GM19438 (cell line): Measurements from ENCODE around the gene CBL.
"Not testable (repeated sequence)": the region's sequence is repeated elsewhere in the genome, so short reads cannot be mapped to it uniquely, and the experiment has no call there.

Experiments used
- ATAC-seq: cut with Tn5 transposase; IDR thresholded peaks from one replicate; pipeline ENCODE4 v1.9.1; 2021; ENCODE audit warnings: low read depth; ENCODE audit not compliant: unreplicated experiment

The CBL gene

DNA sequence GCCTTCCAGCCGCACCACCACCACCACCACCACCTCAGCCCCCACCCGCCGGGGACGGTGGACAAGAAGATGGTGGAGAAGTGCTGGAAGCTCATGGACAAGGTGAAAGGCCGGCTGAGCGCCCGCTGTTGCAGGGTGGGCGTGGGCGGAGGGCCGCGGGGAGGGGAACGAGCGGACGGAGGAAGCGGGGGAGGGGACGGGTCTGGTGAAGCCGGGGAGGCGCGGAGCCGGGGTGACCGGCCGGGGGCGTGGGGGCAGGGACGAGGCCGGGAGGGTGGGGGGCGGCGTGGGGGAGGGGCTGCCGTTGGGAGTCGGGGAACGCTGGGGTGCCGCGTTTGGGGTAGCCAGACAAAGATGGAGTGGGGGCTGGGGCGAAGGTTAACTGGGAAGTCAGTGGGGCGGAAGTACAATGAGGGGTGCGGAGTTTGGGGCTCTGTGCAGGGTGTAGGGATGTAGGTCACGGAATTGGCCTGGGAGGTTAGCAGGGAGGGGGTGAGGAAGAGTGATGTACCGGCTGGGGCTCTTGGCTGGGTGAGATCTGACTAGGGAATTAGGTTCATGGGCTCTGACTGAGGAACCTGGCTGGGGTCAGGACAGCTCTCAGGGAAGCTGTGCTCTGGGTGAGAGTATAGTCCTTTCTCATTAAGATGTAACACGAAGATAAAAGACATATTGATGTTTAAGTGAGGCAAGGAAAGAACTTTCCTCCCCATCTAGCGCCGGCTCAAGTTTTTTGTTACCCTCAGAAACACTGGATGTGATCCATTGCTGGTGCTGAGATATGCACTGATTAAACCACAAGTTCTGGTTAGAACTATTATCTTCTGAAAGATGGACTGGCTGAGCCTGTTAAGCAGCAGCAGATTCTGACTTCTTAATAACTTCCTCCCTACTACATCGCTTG, 624 bp downstream of the CBL start:
- peak; percentile 28 for ATAC-seq

- no peak for ATAC-seq
These were observed 1.3 kb downstream of the CBL start for GRCh38 chr11:119207415-119207960.

DNA sequence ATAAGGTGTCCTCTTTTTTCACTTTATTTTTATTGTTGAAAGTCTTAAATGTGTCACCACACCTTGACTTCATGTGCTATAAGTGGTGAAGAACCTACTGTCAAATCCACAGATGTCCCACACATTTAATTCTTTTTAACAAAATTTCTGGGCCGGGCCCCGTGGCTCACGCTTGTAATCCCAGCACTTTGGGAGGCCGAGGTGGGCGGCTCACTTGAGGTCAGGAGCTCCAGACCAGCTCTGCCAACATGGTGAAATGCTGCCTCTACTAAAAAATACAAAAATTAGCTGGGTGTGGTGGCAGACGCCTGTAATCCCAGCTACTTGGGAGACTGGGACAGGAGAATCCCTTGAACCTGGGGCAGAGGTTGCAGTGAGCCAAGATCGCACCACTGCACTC, 3.0 kb downstream of the CBL start:
- no peak for ATAC-seq

DNA sequence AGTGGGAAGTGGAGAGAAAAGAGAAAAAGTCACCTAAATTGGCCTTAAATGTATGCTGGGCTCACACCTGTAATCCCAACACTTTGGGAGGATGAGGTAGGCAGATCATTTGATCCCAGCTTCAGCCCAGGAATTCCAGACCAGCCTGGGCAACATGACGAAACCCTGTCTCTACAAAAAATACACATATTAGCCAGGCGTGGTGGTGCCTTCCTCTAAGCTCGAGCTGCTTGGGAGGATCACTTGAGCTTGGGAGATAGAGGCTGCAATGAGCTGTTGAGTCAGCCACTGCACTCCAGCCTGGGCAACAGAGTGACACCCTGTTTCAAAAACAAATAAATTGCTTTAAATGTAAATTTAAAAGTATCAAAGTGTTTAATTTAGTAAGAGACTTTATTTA, 3.9 kb downstream of the CBL start:
- no peak for ATAC-seq

- no peak for ATAC-seq
These were observed 12.2 kb downstream of the CBL start for GRCh38 chr11:119218141-119218878.

DNA sequence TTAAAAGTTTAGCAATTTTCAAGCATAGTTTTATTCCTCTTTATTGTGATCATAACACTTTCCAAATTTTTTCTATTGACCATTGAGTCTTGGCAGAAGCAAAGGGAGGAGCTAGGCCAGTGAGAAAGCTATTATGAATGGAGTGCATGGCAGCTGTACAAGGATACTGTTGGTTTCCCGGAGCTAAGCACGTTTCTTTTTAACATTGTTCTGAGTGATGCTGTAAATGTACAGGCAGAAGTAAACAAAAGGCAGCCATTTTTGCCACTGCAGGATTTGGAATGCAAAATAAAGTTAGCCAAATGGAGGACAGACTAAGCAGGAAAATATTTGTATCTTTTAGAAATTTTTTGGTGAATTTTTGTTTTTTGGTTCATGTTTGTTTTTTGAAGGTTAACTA, 16.2 kb downstream of the CBL start:
- no peak for ATAC-seq

- no peak for ATAC-seq
These were observed 16.8 kb downstream of the CBL start for GRCh38 chr11:119222891-119223290.

GRCh38 chr11:119223856-119224255, 17.7 kb downstream of the CBL start:
- no peak for ATAC-seq

GRCh38 chr11:119228535-119229287, 22.6 kb downstream of the CBL start:
- not testable (repeated sequence) for ATAC-seq

DNA sequence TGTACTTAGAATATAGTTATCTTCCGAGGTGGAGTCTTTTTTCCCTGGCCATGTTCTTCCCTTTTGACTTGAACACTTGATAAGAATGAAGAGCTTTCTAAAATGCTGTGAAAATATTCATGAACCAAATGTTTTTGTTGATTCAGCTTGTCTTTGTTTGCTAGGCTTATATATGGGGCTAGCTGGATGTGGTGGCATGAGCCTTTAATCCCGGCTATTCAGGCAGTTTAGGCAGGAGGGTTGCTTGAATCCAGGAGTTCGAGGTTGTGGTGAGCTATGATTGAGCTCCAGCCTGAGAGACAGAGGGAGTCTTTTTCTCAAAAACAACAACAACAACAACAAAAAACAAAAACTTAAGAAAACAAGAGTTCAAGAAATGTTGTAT, 23.1 kb downstream of the CBL start:
- ATAC-seq, result no peak

DNA sequence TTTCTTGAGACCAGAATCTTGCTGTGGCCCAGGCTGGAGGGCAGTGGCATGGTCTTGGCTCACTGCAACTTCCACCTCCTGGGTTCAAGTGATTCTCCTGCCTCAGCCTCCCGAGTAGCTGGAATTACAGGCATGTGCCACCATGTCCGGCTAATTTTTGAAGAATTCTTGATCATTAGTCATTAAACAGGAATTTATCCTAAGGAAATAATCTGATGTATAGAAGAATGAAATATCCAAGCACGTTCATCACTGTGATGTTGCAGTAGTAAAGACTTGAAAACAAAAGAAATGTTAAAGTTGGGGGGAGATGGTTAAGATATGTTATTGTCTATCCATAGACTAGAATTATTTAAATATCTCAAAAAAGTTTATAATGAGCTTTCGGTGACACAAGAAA, 23.6 kb downstream of the CBL start:
- ATAC-seq, result no peak

DNA sequence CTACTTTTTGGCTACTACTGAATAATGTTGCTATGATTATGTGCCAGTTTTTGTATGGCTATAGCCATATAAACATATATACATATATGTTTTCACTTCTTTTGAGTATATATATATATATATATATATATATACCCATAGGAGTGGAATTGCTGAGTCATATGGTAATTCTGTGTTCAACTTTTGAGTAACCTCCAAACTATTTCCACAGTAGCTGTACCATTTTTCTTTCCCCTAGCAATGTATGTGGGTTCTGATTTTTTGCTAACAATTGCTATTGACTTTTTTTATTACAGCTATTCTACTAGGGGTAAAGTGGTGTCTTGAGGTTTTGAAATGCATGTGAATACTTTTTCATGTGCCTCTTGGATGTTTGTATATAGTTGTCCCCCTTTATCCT, 30.4 kb downstream of the CBL start:
- no peak for ATAC-seq

- ATAC-seq, result no peak
These were observed 30.8 kb downstream of the CBL start for GRCh38 chr11:119236891-119237290.

DNA sequence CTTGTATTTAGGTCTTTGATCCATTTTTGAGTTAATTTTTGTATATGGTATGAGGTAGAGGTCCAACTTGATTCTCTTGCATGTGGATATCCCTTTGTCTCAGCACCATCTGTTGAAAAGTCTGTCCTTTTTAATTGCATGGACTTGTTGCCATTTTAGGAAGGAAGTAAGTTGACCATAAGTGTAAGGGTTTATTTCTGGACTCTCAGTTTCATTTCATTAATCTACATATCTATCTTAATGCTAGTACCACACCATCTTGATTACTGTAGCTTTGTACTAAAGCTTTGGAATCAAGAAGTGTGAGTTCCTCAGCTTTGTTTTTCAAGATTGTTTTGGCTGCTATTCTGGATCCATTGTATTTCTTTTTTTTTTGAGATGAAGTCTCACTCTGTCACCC, 31.4 kb downstream of the CBL start:
- no peak for ATAC-seq

DNA sequence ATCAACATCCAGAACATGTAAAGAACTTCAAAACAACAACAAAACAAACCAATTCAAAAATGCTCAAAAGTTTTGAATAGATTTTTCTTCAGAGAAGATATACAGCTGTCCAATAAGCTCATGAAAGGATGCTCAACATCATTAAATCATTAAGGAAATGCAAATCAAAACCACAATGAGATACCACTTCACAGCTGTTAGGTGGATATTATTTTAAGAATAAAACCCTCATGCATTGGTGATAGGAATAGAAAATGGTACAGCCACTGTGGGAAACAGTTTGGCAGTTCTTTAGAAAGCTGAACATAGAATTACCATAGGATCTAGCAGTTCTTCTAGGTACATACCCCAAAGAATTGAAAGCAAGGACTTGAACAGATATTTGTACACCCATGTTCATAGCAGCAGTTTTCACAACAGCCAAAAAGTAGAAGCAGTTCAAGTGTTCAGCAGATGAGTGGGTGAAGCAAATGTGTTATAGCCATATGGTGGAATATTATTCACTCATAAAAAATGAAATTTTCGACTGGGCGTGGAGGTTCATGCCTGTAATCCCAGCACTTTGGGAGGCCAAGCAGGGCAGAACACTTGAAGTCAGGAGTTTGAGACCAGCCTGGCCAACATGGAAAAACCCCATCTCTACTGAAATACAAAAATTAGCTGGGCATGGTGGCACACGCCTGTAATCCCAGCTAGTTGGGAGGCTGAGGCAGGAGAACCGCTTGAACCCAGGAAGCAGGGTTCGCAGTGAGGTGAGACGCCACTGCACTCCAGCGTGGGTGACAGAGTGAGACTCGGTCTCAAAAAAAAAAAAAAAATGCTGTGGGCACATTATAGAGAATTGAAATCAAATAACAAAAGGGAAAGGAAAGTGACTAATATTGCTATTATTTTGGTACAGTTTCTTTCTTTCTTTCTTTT, 42.9 kb downstream of the CBL start:
- no peak for ATAC-seq

DNA sequence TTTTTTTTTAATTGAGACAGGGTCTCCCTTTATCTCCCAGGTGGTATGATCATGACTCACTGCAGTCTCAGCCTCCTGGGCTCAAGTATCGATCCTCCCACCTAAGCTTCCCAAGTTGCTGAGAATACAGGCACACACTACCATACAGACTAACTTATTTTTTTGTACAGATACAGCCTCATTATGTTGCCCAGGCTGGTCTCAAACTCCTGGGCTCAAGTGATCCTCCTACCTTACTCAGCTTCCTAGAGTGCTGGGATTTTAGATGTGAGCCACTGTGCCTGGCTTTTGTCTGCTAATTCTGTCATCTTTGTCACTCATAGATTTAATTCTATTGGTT, 43.5 kb downstream of the CBL start:
- ATAC-seq, result no peak

DNA sequence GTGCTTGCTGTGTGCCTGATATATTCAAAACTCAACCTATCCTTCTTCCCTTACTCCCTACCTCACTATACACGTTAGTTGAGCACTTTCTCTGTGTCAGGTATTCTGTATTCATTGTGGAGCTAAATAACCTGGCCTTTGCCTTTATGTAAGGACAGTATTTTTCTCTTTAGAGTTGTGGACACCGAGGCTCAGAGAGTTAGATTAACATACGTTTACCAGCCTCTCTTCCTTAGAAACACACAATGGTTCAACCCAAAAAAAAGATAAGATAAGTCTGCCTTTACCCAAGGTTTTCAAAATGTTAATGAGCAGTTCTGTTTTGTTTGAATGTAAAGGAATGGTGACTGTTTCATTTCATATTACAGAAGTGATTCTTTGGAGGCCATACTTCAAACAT, 45.0 kb downstream of the CBL start:
- no peak for ATAC-seq

- no peak for ATAC-seq
These were observed 48.1 kb downstream of the CBL start for GRCh38 chr11:119254239-119254638.

DNA sequence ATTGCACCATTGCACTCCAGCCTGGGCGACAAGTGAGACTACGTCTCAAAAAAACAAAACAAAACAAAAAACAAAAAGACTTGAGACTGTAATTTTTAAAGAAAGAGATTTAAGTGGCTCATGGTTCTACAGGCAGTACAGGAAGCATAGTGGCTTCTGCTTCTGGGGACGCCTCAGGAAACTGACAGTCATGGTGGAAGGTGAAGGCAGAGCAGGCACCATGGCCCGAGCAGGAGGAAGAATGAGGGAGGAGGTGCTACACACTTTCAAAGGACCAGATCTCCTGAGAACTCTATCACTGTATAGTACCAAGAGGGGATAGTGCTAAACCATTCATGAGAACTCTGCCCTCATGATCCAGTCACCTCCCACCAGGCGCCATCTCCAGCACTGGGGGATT, 52.0 kb downstream of the CBL start:
- ATAC-seq, result no peak

DNA sequence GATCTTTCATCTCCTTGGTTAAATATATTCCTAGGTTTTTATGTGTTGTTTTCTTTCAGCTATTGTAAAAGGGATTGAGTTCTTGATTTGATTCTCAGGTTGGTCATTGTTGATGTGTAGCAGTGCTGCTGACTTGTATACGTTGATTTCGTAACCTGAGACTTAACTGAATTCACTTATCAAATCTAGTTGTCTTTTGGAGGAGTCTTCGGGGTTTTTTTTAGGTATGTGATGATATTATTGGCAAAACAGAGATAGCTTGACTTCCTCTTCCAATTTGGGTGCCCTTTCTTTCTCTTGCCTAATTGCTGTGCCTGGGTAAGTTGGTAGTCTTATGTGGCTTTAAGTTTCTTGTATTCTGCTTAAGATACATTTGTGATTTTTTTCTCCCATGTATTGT, 52.8 kb downstream of the CBL start:
- no peak for ATAC-seq
